ENCODE data around the gene ALDH1A2. TPM values are rescaled to one million over a fixed set of nuclear protein-coding genes. Genes with fewer than 3 reads are reported as not detected.
"Not testable (repeated sequence)": the region's sequence is repeated elsewhere in the genome, so short reads cannot be mapped to it uniquely, and the experiment has no call there.

Gene ALDH1A2
- total RNA-seq, 1 donor from 2014 or later: 34.5 TPM

GRCh38 chr15:58002338-58003126 is 63.0 kb downstream of the ALDH1A2 start:
- no peak for DNase-seq (ENCODE audit: low read depth in 2 of 2)

GRCh38 chr15:57999699-58000098 is 65.8 kb downstream of the ALDH1A2 start:
- not testable (repeated sequence) for DNase-seq (ENCODE audit: low read depth in 2 of 2)

GRCh38 chr15:57996561-57996960 is 69.0 kb downstream of the ALDH1A2 start:
- no peak for DNase-seq (ENCODE audit: low read depth in 2 of 2)

GRCh38 chr15:57994221-57995049 is 71.1 kb downstream of the ALDH1A2 start:
- peak; percentile 3 to 45 for DNase-seq (ENCODE audit: low read depth in 2 of 2)

- no peak for DNase-seq (ENCODE audit: low read depth in 2 of 2)
These were observed 71.9 kb downstream of the ALDH1A2 start for GRCh38 chr15:57993409-57994145.

DNA sequence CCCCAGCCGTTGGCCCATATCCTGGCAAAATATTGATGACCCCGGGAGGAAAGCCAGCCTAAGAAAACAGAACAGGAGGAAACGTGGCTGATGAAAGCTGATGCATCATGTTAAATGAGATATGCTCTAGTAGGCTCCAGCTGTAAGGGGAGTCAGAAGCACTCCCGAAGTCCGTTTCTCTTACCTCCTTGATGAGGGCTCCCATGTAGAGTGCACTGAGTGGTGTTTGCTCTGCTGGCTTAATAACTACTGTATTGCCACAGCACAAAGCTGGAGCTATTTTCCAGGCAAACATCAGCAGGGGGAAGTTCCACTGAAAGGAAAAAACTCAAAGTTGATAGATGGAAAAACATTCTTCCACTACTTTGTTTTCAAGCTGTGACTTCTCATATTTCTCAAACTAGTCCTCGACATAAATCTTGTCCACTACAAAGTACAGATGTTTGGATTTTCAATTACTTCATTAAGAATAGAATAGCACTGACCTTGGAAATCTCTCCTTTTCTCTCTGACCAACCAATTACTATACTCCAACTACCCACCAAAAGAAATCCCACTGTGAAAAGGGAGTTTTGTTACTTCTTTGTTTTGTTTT is 72.7 kb downstream of the ALDH1A2 start:
- peak in 1 of 2 donors; percentile 53 for DNase-seq (ENCODE audit: low read depth in 2 of 2)

- no peak for DNase-seq (ENCODE audit: low read depth in 2 of 2)
These were observed 92.0 kb downstream of the ALDH1A2 start for GRCh38 chr15:57973534-57973933.

DNA sequence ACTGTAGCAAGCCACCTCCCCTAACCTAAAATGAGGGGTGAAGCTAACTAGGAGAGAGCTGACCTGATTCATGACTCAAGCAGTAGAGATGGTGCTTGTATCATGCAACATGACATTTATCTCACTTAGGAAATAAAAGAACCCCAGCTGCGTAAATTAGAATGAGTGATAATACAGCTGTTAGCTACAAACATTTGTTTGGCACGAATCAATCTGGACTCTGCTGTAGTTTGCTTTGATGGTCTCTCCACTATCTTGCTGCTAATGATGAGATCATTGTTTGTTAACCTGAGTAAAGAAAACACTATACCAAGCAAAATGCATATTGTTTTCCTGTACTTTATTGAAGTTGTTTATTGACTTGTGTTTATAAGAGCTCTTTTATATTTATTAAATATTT is 92.6 kb downstream of the ALDH1A2 start:
- no peak for DNase-seq (ENCODE audit: low read depth in 2 of 2)

DNA sequence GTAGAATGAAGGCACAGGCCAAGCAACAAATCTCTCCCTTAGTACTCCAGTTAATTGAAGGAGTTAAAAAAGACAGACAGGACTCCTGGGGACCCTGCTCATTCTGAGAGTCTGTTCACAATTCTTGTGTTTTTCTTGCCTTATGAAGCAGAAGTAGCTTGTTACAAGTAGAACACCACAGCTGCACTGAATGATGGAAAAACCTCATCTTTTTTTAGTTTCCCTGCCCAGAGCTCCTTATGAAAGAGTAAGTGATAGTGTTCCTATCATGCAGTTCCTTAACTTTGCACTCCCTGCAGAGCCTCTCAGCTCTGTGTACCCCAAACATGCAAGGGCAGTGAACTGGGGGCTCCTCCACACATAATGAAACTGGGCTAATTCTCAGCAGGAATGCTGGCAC is 95.5 kb downstream of the ALDH1A2 start:
- no peak for DNase-seq (ENCODE audit: low read depth in 2 of 2)

DNA sequence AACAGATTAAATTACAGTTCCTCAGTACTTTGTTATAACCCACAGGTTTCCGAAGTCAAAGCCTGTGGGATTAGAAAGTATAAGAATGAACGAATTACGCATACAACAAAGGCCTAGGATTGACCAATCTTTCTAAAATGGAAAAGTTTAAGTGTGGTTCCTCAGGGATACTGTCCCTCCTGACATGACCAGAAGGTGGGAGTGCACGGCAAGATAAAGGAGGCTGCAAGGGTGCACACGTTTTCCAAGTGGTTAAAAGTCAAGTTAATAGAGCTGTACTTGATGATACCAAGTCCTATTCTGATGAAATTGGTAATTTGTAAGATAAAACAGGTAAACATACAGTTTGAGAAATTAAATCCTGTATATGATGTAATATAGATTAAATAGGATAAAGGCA is 96.2 kb downstream of the ALDH1A2 start:
- DNase-seq (ENCODE audit: low read depth in 2 of 2): peak; percentile 29 to 59

GRCh38 chr15:57962887-57963286 is 102.6 kb downstream of the ALDH1A2 start:
- peak in 1 of 2 donors; percentile 4 for DNase-seq (ENCODE audit: low read depth in 2 of 2)

DNA sequence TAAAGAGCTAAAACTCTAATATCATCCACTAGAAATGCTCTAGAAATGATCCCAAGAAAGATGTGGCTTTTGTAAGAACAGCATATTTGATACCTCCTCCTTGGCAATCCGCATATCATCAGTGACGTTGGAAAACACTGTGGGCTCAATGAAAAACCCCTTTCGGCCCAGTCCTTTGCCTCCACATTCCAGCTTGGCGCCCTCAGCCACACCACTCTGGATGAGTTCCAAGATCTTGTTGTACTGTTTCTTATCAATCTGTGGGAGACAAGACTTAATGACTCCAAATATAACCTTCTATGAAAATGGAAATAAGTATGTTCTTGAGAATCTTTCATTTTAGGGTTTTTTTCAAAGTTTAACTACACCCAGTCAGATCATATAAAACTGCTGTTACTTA is 103.6 kb downstream of the ALDH1A2 start:
- DNase-seq (ENCODE audit: low read depth in 2 of 2): no peak

DNA sequence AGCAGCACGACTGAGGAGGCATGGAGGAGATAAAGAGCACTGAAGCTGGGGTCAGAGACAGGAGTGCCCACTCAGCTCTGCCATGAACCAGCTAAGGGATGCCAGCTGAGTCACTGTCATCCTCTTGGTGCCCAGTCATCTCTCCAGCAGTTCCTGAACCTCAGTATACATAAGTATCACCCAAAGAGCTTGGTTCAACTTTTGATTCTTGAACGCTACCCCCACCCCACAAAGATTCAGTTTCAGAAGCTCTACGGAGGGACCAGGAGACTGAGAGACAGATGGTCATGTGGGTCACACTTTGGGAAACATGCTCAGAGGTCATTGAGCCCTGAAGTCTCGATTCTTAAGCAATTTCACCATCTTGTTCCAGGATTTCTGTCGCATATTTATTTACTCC is 108.4 kb downstream of the ALDH1A2 start:
- DNase-seq (ENCODE audit: low read depth in 2 of 2): no peak

DNA sequence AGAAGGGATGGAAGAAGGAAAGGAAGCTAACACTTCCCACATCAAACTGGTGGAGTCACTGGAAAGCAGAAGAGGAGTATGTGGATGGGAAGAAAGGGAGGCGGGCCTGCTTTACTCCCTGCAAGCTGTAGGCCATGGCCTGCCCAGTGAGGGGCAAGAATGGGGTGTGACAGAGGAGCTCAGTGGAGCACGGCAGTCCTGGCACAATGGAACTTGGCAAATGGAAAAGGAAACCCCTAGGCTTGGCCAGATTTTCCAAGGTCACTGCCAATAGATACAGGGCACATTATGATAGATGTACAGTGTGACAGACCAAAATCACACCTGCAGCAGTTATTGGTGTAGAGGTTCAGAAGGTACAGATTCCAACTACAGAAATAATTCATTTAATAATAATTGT is 111.6 kb downstream of the ALDH1A2 start:
- DNase-seq (ENCODE audit: low read depth in 2 of 2): peak in 1 of 2 donors; percentile 7

DNA sequence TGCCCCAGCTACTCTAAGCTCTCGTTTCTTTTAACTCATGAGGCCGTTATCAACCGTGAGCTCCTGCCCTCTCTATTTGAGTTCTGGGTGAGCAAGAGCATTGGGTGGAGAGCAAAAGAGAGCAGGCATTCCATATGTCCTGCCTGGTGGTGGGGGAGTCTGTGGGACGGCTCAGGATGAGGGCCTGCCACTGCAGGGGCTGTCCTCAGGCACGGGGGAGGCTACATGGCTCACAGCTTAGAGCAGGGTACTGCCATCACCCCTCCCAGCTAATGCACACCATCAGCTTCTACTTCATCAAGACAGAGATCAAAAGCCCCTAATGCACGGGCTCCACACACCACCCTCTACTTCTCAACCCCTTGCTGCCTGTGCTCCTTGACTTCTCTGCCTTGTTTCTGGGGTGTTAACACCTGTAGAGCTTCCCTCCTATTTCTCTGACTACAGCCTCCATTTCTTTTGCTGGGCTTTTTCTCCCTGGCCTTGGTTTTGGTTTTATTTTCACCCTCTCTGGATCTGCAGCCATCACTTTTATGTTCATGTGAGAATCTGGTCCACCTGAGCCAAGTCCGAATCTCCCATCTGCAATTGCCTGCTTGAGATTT is 114.1 kb downstream of the ALDH1A2 start:
- no peak for DNase-seq (ENCODE audit: low read depth in 2 of 2)

DNA sequence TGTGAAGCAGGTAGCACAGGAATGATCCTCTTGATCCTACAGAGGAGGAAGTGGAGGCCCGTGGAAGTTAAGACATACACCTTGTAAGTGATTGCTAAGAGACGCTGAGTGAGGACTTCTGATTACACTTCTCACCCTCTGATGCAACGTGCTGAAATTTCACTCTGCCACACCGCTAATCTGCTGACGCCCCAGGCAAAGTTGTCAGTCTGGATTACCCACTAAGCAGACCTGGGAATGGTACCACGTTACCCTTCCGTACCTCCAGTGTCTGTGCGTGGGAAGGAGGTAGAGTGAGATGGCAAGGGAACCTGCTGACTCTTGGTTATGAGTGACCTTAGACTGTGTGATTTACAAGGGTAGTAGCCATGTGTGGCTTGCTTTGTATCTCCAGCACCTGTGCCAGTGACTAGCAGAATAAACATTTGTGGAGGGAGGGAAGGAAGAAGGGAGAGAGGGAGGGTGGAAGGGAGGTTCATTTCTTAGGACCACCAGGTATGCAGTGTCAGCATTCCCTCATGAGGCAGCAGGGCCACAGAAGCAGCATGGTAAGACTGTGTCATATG is 115.0 kb downstream of the ALDH1A2 start:
- no peak for DNase-seq (ENCODE audit: low read depth in 2 of 2)

- DNase-seq (ENCODE audit: low read depth in 2 of 2): no peak
These were observed 116.1 kb downstream of the ALDH1A2 start for GRCh38 chr15:57949374-57949943.

DNA sequence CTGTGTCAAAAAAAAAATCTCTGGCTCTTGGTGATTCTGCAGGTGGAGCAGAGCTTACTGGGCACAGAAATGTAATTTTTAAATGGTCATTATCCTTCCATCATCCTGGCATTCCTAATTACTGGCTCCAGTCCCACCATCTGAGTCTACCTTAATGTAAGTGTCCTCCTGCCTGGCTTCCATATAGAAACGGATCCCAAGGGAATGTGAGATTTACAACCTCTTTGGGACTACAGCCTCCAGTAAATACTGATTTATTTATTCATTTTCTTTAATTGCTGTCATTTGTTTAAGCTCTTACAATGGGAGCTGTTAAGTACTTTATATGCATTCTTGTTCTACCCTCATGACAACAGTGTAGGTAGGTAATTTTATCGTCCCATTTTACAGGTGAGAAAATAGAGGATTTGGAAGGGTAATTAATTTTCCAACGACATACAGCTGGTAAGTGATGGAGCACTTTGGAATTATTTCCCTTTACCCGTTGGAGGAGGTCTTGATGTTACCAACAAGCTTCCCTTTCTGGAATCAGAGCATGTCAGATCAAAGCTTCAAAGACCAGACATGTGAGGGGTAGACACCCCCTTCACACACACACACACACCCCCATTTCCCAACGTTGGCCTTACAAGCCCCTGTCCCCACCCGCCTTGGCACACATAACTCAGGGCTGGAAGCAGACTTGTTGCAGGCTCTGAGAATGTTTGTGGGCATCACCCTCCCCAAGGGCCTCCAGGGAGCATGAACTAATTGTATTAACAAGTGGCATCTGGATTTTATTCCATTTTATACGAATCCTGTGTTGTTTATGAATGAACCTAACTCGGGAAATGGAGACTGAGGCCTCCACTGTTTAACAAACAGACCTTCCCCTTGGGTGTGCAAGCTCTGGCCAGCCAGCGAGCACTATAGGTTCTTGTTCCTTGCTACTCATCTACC is 116.9 kb downstream of the ALDH1A2 start:
- DNase-seq (ENCODE audit: low read depth in 2 of 2): no peak

- no peak for DNase-seq (ENCODE audit: low read depth in 2 of 2)
These were observed 117.7 kb downstream of the ALDH1A2 start for GRCh38 chr15:57947781-57948180.
